NCI-H2227 (cell line): ENCODE results near the gene OR6C70.
"Not testable (repeated sequence)": the region's sequence is repeated elsewhere in the genome, so short reads cannot be mapped to it uniquely, and the experiment has no call there.

Experiments used
- DNase-seq: peaks from one replicate; lab custom pipeline; 2025; ENCODE audit not compliant: unreplicated experiment; lab: John Stamatoyannopoulos, UW

Gene OR6C70

DNA sequence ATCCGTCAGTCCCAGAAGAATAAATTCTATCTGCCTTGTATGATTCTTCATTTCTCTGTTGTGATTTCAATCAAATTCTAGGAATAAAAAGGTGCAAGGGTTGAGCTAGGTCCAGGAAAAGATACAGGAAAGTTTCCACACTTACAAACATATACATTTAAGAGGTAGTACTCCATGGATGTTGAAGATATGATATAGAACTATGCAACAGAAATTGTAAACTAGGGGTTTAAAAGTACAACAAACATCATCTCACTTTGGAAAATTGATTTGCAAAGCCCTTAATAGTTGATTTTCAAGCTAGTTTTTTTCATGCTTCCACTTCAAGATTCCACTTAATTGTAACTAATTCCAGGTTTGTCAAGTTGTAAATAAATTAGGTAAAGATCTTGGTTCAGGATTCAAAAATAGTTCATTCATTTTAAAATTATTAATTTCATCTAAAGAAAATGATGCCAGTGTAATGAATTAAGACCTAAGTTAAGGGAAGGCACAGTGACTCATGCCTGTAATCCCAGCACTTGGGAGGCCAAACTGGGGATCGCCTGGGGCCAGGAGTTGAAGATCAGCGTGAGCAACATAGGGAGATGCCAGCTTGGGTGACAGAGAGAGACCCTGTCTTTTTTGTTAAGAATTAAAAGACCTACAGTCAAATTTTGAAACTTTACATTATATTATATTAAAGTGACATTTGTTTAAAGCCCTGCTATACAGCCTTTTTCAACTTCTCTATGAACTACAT is at the start of gene OR6C70:
TSS of gene OR6C70 (minus strand) at position 51 of the 742 bp plus-strand sequence. CDS start at position 51, 0 bp downstream.
- no peak for DNase-seq

DNA sequence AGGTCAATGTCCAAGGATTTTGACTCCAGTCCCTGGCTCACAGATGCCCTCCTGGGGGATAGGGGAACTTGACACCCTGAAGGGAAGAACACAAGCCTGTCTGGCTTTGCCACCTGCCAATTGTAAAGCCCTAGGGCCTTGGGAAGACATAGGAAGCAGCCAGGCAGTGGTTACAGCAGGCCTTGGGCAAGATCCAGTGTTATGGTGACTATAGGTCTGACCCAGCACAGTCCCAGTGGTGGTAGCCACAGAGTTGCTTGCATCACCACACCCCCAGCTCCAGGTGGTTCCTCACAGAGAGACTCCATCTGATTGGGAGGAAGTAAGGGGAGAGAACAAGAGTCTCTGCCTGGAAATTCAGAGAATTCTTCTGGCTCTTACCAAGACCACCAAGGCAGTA is 46.5 kb upstream of the OR6C70 start:
- DNase-seq: no peak

DNA sequence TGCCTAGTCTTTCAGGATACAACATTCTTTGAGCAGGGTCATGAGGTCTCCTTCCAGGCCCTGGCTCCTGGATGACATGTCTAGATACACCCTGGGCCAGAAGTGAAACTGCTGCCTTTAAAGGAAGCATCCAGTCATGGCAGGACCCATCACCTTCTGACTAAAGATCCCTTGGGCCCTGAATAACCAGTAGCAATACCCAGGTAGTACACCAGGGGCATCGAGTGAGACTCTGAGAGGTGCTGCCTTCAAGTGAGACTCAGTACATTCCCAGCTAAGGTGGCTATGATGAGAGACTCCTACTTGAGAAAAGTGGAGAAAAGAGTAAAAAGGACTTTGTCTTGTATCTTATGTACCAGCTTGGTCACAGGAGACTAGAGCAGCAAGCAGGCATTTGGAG is 45.8 kb upstream of the OR6C70 start:
- DNase-seq: no peak

- no peak for DNase-seq
Observed at GRCh38 chr12:55501601-55502000, 31.7 kb upstream of the OR6C70 start.

GRCh38 chr12:55499810-55500252 is 29.9 kb upstream of the OR6C70 start:
- DNase-seq: no peak

GRCh38 chr12:55499231-55499630 is 29.3 kb upstream of the OR6C70 start:
- DNase-seq: no peak

DNA sequence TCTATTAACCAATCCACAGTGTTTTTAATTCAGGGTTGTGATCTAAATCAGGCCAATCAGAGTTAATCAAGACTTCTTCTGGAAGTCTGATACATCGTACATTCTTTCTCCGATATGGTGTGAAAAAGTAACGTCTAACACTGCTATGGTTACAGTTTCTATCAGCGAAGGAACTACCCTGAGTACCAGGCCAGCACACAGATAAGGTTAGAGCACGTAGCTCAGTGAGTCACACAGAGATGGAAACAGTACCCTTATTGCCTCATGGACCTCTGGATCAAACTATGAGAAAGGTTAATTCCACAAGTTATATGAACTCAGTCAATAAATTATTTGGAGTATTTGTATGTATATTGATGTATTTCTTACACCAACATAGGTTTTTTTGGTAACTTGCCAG is 25.6 kb upstream of the OR6C70 start:
- no peak for DNase-seq

DNA sequence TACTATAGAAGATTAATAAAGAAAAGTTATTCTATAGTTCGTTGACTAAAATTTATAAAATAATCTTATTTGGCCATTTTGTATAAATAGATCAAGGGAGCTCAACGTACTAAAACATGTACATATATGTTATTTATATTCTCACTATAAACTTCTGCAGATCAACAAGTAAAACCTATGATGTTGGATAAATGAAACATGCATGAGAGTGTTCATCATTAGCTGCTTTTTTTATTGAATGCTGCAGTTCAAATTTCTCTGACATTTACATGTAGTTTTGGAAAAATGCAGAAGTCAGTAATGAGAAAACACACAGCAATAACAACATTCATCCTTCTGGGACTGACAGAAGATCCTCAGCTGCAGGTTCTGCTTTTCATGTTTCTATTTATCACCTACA is 22.1 kb upstream of the OR6C70 start, which contains the start of gene OR6C68:
TSS of gene OR6C68 (plus strand) at position 301 of the 400 bp plus-strand sequence. CDS start at position 301, 0 bp downstream.
- DNase-seq: no peak

- not testable (repeated sequence) for DNase-seq
Observed at GRCh38 chr12:55484284-55484683, 14.3 kb upstream of the OR6C70 start.

DNA sequence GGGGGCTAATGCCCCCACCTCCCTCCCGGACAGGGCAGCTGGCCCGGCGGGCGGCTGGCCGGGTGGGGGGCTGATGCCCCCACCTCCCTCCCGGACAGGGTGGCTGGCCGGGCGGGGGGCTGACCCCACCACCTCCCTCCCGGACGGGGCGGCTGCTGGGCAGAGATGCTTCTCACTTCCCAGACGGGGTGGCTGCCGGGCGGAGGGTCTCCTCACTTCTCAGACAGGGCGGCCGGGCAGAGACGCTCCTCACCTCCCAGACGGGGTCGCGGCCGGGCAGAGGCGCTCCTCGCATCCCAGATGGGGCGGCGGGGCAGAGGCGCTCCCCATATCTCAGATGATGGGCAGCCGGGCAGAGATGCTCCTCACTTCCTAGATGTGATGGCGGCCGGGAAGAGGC is 9.2 kb upstream of the OR6C70 start:
- DNase-seq: not testable (repeated sequence)

- no peak for DNase-seq
Observed at GRCh38 chr12:55472264-55472663, 2.3 kb upstream of the OR6C70 start.

DNA sequence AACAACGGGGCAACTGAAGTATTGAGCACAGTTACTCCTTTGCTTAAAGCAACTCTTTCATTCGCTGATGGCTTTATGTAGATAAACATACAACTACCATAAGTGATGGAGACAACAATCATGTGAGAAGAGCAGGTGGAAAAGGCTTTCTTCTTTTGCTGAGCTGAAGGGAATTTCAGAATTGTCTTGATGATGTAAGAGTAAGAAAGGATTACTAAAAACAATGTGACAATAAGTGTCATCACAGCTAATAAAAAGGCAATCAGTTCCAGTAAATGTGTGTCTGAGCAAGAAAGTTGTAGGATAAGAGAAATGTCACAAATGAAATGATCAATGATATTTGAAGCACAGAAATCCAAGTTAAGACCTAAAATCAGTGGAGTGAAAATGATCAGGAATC is 647 bp downstream of the OR6C70 start:
- no peak for DNase-seq

DNA sequence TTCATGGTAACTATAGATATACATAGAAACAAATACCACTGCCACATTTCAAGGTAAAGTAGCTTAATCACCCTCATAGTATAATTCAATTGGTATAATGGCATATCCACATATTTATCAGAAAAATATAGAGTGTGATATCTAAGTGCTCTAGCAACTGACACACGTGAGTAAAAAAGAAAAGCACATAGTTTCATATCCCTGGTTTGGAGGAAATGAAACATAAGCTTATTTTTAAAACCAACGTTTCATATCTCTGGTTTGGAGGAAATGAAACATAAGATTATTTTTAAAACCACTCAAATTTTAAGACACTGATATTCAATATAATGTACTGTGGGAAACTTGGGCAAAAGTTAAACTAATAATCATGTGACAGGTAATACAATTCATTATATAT is 2.1 kb downstream of the OR6C70 start:
- DNase-seq: no peak

GRCh38 chr12:55464926-55465325 is 5.0 kb downstream of the OR6C70 start:
- DNase-seq: not testable (repeated sequence)

GRCh38 chr12:55448825-55449224 is 21.1 kb downstream of the OR6C70 start:
- DNase-seq: no peak

GRCh38 chr12:55446326-55446725 is 23.6 kb downstream of the OR6C70 start:
- DNase-seq: no peak

- DNase-seq: no peak
Observed at GRCh38 chr12:55445357-55445756, 24.6 kb downstream of the OR6C70 start.

GRCh38 chr12:55443776-55444175 is 26.2 kb downstream of the OR6C70 start, which contains the start of gene OR6C2:
Gene OR6C2, plus strand, starts transcription at chr12:55444076. Its CDS starts 8,138 bp downstream, at chr12:55452214.
- no peak for DNase-seq

DNA sequence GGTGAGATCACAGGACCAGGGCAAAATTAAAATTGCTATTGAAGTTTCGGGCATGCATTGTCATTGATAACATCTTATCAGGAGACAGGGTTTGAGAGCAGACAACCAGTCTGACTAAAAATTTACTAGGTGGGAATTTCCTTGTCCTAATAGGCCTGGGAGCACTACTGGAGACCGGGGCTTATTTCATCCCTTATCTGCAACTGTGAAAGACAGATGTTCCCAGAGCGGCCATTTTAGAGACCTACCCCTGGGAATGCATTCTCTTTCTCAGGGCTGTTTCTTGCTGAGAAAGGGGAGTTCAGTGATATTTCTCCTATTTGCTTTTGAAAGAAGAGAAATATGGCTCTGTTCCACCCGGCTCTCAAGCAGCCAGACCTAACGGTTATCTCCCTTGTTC is 28.7 kb downstream of the OR6C70 start:
- DNase-seq: not testable (repeated sequence)

DNA sequence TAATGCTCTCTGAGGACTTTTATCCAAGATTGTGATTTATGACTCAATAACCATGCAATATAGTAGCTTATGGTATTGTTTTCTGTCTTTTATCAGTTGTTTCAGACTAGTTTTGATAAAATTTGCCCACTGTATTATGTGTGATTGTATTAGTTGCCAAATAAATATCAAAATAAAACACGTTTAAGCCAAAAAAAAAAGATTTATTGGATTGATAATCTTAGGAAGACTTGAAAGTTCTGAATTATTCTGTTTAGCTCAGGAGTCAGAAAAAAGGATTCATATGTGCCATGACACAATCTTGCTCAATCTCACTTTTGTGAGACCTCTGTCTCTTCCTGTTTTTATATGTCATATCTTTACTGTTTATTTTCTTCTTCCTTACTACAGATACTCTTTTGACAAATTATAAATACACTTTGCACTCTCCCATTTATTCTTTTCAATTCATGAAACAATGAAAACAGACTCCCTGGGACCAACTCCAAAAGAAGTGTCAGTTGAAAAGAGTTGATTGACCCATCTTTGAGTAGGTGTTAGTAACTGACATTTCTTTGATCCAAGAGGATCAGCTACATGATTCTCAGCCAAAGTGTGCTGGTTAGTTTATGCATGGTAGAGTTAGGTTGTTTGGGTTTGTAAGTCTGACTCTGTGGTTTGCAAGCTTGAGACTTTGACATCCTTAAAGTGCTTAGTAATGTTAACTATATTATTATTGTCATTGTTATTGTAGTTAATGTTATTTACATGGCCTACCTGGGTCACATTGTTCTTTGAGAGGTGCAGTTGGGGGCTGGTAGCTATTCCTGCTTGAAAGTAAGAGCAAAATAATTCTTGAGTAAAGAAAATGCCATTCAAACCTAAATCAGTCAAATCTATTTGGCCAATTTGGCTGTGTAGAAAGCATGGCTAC is 41.4 kb downstream of the OR6C70 start:
- no peak for DNase-seq

GRCh38 chr12:55425954-55426353 is 44.0 kb downstream of the OR6C70 start, which contains the start of gene OR6C76:
Gene OR6C76, plus strand, starts transcription at chr12:55426254. Its CDS starts 0 bp downstream, at chr12:55426254.
- DNase-seq: no peak
